SU-DHL-6 (cell line): ENCODE measurements around the gene SGSM1.

ENCODE experiments used
- H2AFZ ChIP-seq: fragments of 200-600 bp; sonication (generic); 2 replicates; pipeline ENCODE4 v1.6.1; 2014; ENCODE audit warnings: low read depth, mild to moderate bottlenecking, moderate library complexity, mixed read lengths, antibody characterized with exemption, low read length; ENCODE audit not compliant: severe bottlenecking
- H3F3A ChIP-seq: fragments of 200-600 bp; shearing (Covaris generic); 2 replicates; pipeline ENCODE4 v1.6.0; 2016; ENCODE audit warnings: antibody characterized with exemption, mild to moderate bottlenecking; ENCODE audit not compliant: insufficient read depth
- H3K27ac ChIP-seq: fragments of 200-600 bp; sonication (generic); 2 replicates; pipeline ENCODE4 v1.5.1; 2016; ENCODE audit warnings: low read depth, mild to moderate bottlenecking, low read length, moderate library complexity, mixed read lengths
- H3K27me3 ChIP-seq: fragments of 200-600 bp; sonication (generic), shearing (Covaris generic); 2 replicates; pipeline ENCODE4 v1.6.0; 2014; ENCODE audit warnings: mild to moderate bottlenecking, low read length
- H3K36me3 ChIP-seq: fragments of 200-600 bp; sonication (generic); 2 replicates; pipeline ENCODE4 v1.6.1; 2014; ENCODE audit warnings: mild to moderate bottlenecking, low read length, mixed read lengths
- H3K4me2 ChIP-seq: fragments of 300-600, 200-600 bp; shearing (Covaris generic), sonication (generic); 2 replicates; pipeline ENCODE4 v1.6.0; 2014; ENCODE audit warnings: low read length, low read depth, mild to moderate bottlenecking; ENCODE audit not compliant: poor library complexity, severe bottlenecking
- H3K4me3 ChIP-seq: fragments of 200-600 bp; sonication (generic); 2 replicates; pipeline ENCODE4 v1.5.1; 2014; ENCODE audit warnings: antibody characterized with exemption, low read length, mild to moderate bottlenecking, mixed read lengths; ENCODE audit not compliant: insufficient read depth, poor library complexity, severe bottlenecking
- H3K79me2 ChIP-seq: fragments of 200-600 bp; sonication (generic); 2 replicates; pipeline ENCODE4 v1.6.1; 2014; ENCODE audit warnings: mild to moderate bottlenecking, low read length, moderate library complexity; ENCODE audit not compliant: insufficient read depth
- H3K9ac ChIP-seq: fragments of 200-600 bp; sonication (generic); 2 replicates; pipeline ENCODE4 v1.7.0; 2014; ENCODE audit warnings: mild to moderate bottlenecking, low read length
- H3K9me2 ChIP-seq: fragments of 200-600 bp; sonication (generic); replicated peaks from 2 replicates; pipeline ENCODE4 v1.6.1; 2014; ENCODE audit warnings: low read length; ENCODE audit not compliant: insufficient read depth
- H3K9me3 ChIP-seq: fragments of 200-600 bp; sonication (generic); 2 replicates; pipeline ENCODE4 v1.6.1; 2014; ENCODE audit warnings: low read length, mixed read lengths; ENCODE audit not compliant: insufficient read depth
- H4K20me1 ChIP-seq: fragments of 200-600 bp; sonication (generic); 2 replicates; pipeline ENCODE4 v1.6.1; 2014; ENCODE audit warnings: low read depth, mild to moderate bottlenecking, antibody characterized with exemption, low read length, moderate library complexity, mixed read lengths
- CTCF ChIP-seq: fragments of 200-600 bp; sonication (generic); IDR thresholded peaks from one replicate; pipeline ENCODE4 v1.5.1; 2017; ENCODE audit warnings: antibody characterized with exemption, mild to moderate bottlenecking, low read length, moderate library complexity; ENCODE audit not compliant: insufficient read depth, poor library complexity, severe bottlenecking
- EZH2phosphoT487 ChIP-seq: fragments of 200-600 bp; sonication (generic), shearing (Covaris generic); conservative IDR thresholded peaks from 2 replicates; pipeline ENCODE4 v1.6.1; 2018; ENCODE audit warnings: mild to moderate bottlenecking, antibody characterized with exemption, low read length, moderate library complexity, mixed read lengths

SGSM1 gene

DNA sequence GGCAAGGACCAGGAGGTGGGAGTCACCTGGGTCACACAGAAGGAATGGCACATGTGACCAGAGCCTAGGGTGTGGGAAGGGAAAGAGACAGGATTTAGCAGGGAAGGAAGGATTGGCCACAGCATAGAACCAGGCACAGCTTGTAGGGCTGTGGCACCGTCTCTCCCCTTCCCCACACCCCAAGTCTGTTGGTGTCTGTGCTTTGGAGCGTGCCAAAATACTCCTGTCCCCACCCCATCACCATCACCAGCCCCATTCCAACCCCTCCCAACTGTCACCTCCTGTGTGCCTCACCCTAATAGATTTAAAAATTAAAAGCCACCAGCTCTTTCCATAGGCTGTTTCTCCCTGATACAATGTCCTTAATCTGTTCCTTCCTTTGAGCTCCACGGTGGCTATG is 18.2 kb downstream of the SGSM1 start:
- no peak overlapping the region for H2AFZ ChIP-seq
- no peaks in the 10 kb centered on the region for H4K20me1 ChIP-seq
- TF ChIP-seq CTCF, result no peak
- TF ChIP-seq EZH2phosphoT487, result no peak

DNA sequence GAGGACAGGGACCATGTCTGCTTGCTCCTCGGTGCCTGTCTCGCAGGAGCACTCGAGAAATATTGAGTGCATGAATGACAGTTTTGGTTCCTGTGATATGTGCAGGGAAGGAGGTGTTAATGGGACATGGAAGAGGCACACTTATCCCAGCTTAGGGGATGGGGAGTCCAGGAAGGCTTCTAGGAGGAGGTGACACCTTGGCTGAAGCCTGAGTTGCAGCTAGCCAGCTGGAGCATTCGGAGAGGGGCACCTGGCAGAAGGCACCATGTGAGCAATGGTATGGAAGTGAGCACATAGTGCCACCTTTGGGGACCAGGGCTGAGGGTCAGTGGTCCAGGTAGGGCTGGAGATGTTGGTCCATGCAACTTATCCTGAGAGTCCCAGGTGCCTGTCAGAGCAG is 18.9 kb downstream of the SGSM1 start:
- H2AFZ ChIP-seq, result no peak overlapping the region
- H3K79me2 ChIP-seq, result no peaks in the 10 kb centered on the region
- H4K20me1 ChIP-seq, result no peaks in the 10 kb centered on the region
- no peaks in the 10 kb centered on the region for H3K9me2 ChIP-seq
- H3K4me2 ChIP-seq, result no peak overlapping the region
- no peak overlapping the region for H3K4me3 ChIP-seq
- H3F3A ChIP-seq, result no peaks in the 10 kb centered on the region
- H3K27me3 ChIP-seq, result no peaks in the 10 kb centered on the region
- no peaks in the 10 kb centered on the region for H3K36me3 ChIP-seq
- no peaks in the 10 kb centered on the region for H3K9me3 ChIP-seq
- H3K9ac ChIP-seq, result no peak overlapping the region
- no peak overlapping the region for H3K27ac ChIP-seq
- TF ChIP-seq CTCF, result no peak
- TF ChIP-seq EZH2phosphoT487, result no peak

More for the DNA sequence above, 18.2 kb downstream of the SGSM1 start:
- Histone ChIP-seq H3K4me2 (no peak overlapping the region), H3K9ac (no peak overlapping the region), H3K27me3 (no peaks in the 10 kb centered on the region), H3F3A (no peaks in the 10 kb centered on the region), H3K9me3 (no peaks in the 10 kb centered on the region), H3K79me2 (no peaks in the 10 kb centered on the region), H3K36me3 (no peaks in the 10 kb centered on the region), H3K27ac (no peak overlapping the region), H3K9me2 (no peaks in the 10 kb centered on the region), H3K4me3 (no peak overlapping the region)

- H2AFZ ChIP-seq, result no peak overlapping the region
- H3K9ac ChIP-seq, result no peak overlapping the region
- no peaks in the 10 kb centered on the region for H3K79me2 ChIP-seq
- no peaks in the 10 kb centered on the region for H3K9me2 ChIP-seq
- no peak overlapping the region for H3K4me3 ChIP-seq
- no peaks in the 10 kb centered on the region for H3K36me3 ChIP-seq
- no peaks in the 10 kb centered on the region for H3K27me3 ChIP-seq
- no peaks in the 10 kb centered on the region for H4K20me1 ChIP-seq
- H3K9me3 ChIP-seq, result no peaks in the 10 kb centered on the region
- no peak overlapping the region for H3K4me2 ChIP-seq
- H3K27ac ChIP-seq, result no peak overlapping the region
- no peaks in the 10 kb centered on the region for H3F3A ChIP-seq
- TF ChIP-seq EZH2phosphoT487, result no peak
These were observed 20.8 kb downstream of the SGSM1 start for GRCh38 chr22:24826710-24827285.

DNA sequence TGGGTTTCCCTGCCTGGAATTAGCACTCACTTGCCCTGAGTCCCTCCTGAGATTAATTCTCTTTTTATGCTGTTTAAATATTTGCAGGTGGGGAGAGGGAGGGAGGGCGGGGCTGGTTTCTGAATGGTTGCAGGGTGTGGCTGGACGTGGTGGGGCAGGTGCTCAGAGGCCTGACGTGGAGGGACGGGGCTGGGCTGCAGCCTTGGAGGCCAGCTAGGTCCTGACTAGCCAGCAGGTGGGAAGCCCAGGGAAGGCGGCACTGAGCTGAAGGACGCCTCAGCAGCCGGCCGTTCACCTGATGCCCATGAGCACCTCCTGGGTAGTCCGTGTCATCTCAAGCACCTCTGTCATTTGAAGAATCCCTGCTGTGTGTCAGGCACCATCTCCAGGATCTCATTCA is 21.3 kb downstream of the SGSM1 start:
- H4K20me1 ChIP-seq, result no peaks in the 10 kb centered on the region
- H3F3A ChIP-seq, result no peaks in the 10 kb centered on the region
- no peak overlapping the region for H3K9ac ChIP-seq
- no peak for TF ChIP-seq CTCF
- no peak for TF ChIP-seq EZH2phosphoT487
- H3K9me3 ChIP-seq, result no peaks in the 10 kb centered on the region
- no peaks in the 10 kb centered on the region for H3K27me3 ChIP-seq
- no peak overlapping the region for H3K4me2 ChIP-seq
- H3K27ac ChIP-seq, result no peak overlapping the region
- H2AFZ ChIP-seq, result no peak overlapping the region
- no peaks in the 10 kb centered on the region for H3K36me3 ChIP-seq
- no peaks in the 10 kb centered on the region for H3K9me2 ChIP-seq
- H3K4me3 ChIP-seq, result no peak overlapping the region
- no peaks in the 10 kb centered on the region for H3K79me2 ChIP-seq
